NCI-H146 treated with DMSO at 0.1 percent for 48 hours (cell line): ENCODE measurements around the gene NTN1.
A peak's percentile ranks its signal among the peaks of the same experiment; 100 is the strongest.
"Not testable (repeated sequence)": the region's sequence is repeated elsewhere in the genome, so short reads cannot be mapped to it uniquely, and the experiment has no call there.

Experiments used
- DNase-seq: peaks from one replicate; lab custom pipeline; 2025; ENCODE audit not compliant: unreplicated experiment; lab: John Stamatoyannopoulos, UW

NTN1 gene

DNA sequence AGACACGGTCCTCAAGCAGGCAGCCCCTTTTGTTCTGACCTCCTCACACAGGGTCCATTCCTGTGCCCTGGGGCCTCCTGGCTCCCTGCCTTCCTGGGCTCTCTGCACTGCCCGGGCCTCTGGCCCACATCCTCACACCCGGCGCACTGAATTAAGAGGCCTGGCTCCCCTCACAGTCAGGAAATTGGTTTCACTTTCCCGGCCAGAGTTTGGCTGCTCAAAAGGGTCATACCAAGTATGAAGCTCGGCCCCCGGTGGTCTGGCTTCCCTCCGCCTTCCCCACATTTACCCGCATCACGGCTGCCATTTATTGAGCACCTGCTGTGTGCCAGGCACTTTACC, 220.0 kb downstream of the NTN1 start:
- DNase-seq, result no peak

DNA sequence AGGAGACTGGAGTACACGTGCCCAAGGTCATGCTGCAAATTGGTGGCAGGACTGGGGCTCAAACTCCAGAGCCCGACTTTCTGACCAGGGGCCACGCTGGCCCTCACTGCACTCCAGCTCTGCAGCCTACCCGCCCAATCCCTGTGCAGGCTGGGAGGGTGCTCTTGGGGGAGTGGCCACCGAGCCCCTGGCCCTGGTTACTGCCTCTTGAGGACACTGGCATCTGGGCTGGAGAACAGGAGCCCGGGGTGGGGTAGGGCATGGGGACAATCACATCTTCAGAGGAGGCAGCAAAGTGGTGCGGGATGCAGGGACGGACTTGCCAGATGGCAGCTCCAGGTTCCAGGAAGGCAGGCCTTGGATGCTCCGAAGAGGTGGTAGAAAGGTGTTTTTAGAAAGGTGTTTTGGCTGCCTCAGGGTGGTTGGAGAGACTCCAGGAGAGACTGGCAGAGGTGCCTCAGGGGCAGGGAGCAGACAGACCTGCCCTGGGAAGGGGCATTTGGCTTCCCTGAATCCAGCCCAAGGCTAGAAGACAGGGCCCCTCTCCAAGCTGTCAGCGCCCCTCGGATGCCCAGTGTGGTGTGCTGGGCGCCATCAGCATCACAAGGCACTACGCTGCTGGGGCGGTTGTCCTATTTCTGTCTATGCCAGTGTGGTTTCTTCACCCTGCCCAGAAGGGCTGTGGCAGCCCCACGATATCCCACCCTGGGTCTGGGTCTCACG, 220.6 kb downstream of the NTN1 start:
- no peak for DNase-seq

DNA sequence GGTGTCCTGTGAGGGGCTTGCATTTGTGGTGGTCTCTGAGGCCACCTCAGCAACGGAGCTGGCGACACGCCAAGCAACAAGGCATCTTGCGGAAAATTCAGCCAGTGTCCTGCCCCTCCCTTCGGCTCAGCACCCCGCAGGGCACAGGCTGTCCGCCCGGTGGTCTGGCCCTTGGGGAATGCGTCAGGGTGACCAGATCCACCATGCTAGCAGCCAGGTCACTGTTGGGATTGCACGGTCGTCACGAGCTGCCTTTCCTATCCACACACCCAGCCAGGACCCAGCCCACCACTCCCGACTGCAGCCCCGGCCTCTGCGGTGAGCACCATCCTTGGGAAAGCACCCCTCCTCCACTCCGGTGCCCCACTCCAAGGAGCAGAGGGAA, 221.2 kb downstream of the NTN1 start:
- DNase-seq, result no peak

DNA sequence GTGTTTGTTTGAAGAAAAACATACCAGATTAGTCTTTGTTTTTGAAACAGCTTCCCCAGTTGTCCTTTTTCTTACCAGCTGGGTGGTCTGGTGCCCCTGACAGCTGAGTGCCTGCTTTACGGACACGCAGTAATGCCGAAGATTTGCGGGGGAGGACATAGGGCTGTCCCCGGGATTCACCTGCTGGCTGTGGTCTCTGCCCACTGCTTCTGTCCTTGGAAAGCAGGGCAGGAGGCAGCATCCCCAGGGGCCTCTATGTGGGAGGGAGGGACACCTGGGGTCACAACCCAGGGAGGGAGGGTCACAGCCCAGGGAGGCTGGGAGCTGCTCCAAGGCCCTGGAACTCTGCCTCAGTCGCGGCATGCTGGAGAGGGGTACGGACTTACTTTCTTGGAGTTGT, 221.7 kb downstream of the NTN1 start:
- no peak for DNase-seq

DNA sequence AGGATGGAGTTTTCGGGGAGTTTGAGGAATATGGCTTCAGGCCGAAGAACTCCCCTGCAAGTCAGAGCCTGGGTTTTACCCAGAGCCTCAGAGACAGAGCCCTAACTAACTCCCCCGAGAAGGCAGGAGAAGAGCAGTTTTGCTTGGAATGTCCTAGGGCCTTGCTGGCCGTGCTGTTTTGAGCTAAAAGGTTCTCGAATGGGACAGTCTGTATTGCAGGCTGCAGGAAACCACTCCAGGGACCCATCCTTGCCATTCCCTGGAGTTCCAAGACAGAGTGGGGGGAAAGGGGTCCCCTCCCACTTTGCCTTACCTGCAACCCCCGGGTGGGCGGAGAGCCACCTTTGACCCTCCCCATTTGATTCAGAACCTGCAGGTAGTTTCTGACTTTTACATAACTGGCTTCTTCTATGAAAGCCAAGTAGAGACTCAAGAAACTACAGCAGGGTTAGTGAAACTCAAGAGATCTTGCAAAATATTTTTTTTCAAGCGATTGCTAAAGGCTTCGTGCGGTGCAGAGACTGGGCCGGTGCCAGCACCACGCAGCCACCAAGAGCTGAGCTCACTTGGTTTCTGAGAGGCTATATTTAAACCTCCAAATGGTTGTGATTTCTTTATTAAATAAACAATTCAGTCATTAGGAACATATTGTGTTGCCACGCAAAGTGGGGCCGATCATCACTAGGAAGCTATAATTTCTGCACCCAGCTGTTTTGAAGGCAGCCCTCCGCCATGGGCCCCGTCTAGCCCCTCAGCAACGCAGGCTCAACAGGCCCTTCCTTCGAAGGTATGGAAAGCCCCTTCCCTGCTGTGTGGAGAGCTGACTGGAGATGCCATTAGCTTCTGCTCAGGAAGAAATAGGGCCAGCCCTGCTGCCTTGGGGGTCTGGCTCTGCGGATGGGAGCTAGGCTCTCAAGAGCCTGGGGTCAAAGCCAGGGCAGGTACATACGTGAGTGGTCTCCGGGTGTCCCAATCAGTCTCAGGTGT, 223.0 kb downstream of the NTN1 start:
- DNase-seq, result no peak

DNA sequence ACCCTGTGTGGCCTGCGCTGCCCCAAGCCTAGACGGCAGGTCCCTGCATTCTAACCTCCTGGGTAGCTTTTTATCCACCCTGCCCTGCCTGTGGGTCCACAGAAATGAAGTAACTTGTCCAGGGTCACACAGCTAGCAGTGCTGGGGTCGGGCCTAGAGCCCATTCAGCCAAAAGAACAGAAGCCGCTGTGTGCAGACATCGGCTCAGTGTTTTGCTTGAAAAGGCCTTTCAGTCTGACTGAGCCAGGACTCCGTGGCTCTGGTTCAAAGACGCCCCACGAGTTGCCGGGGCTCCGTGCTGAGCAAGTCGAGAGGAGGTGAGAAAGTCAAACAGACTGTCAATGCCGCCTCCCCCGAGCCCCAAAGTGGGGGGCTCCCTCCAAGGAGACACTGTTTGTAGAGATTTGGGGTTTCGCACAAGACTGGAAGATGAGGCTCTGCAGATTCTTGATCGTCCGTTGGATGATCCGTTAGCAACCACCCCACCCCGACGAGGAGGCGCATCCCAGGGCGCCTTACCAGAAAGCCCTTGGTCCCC, 226.2 kb downstream of the NTN1 start:
- no peak for DNase-seq

DNA sequence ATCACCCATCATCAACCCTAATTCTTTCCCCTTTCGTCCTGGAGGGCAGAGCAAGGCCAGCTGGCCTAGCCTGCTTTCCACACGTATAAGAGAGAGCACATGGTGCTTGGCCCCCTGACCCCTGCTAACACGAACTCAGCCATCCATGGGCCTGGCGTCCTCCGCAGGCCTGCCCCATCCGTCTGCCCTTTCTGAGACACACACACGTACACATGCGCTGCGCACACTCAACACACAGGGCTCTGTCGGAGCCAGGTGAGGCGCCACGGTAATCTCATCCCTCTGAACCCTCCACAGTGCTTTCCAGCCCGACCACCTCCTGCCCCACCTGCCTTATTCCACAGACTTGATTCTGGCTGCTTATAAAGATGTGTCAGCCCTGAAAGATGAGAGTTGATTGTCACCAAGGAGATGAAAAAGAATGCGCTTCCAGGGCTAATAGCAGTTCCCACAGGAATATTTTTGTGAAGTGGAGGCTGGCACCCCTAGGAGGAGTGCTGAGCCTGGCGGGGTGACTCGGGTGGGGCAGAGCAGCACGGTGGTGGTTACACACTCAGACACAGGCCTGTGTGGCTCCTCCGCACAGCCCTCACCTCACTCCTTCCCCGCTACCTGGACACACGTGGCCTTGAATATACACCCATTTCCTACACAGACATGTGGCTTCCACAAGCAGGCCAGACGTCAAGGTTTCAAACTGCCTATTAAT, 228.1 kb downstream of the NTN1 start:
- no peak for DNase-seq

DNA sequence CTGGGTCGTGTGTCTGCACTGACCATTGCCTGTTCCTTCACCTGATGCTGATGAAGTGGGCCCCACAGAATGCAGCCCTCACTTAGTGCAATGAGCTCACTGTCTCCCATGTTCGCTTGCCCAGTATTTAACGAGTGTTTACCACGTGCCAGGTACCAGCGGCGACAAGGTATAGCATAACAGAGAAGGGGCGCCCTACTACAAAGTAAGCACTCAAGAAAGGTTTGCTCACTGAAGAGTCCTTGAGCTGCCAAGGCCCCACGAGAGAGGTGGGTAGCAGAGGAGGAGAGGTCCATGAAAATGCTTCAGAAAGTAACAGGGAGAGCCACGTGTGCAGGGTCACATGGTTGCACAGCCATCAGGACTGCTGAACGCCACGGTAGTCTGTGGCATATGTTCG, 230.0 kb downstream of the NTN1 start:
- DNase-seq, result no peak

DNA sequence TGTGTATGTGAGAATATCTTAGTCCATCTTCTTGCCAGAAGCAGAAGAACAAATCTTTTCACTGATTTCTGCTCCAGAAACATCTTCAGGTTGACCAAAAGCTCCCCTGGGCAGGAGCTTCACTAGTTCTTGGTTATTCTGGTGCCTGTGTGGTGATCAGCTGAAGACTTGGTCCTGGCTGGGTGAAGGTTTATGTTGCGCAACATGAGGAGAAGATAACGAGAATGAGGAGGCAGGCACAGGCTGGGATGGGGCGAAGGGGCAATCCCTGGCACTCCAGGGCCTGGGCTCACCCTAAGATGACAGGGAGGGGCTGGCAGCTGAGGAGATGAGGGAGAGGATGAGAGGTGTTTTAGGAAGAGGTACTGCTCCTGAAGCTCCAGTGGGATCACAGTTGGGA, 232.0 kb downstream of the NTN1 start:
- DNase-seq, result no peak

DNA sequence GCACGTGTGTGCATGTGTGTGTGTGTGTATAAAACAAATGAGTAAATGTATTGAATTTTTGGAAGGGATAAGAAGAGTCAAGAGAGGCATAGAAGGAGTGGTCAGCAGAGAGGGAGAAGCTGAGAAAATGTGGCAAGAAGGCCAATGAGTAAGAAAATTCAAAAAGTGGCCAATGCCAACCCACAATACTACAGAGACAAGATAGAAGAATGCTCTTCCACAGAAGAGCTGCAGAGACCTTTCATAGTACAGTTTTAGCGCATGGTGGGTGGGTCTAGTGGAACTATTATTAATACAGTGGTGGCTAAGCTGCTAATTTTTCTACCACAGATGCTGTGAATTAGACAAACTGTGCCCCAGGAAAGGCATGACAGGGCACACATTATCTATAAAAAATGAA, 233.5 kb downstream of the NTN1 start:
- DNase-seq, result no peak

DNA sequence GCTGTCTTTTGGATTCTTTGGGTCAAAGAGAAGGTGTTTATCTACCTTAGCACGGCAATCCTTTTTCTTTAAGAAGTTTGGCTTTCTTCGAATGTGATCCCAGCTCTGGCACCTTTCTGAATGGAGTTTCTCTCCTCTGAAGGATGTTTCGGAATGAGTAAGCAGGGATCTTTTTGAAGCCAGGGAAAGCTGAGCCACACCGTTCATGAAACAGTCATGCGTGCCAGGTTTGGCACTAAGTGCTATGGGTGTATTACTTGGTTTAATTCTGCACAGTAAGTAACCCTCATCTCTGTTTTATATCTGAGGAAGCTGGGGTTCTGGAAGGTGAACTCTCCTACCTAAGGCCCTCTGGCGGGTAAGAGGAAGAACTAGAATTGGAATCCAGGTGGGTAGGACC, 234.5 kb downstream of the NTN1 start:
- no peak for DNase-seq

DNA sequence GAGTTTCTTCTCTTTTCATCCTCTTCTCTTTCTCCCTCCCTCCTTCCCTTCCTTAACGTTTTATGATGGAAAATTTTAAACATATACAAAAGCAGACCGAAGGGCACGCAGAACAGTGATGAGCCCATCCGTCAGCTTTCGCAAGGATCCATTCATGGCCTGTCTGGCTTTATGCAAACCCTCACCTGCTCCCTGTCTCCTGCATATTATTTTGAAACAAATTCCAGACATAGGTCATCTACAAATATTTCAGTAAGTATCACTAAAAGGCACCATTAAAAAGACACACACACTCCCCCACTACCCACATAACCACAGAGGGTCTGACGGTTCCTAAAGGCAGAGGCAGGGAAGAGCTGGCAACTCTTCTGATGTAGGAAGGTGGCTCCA, 235.0 kb downstream of the NTN1 start:
- DNase-seq, result no peak

DNA sequence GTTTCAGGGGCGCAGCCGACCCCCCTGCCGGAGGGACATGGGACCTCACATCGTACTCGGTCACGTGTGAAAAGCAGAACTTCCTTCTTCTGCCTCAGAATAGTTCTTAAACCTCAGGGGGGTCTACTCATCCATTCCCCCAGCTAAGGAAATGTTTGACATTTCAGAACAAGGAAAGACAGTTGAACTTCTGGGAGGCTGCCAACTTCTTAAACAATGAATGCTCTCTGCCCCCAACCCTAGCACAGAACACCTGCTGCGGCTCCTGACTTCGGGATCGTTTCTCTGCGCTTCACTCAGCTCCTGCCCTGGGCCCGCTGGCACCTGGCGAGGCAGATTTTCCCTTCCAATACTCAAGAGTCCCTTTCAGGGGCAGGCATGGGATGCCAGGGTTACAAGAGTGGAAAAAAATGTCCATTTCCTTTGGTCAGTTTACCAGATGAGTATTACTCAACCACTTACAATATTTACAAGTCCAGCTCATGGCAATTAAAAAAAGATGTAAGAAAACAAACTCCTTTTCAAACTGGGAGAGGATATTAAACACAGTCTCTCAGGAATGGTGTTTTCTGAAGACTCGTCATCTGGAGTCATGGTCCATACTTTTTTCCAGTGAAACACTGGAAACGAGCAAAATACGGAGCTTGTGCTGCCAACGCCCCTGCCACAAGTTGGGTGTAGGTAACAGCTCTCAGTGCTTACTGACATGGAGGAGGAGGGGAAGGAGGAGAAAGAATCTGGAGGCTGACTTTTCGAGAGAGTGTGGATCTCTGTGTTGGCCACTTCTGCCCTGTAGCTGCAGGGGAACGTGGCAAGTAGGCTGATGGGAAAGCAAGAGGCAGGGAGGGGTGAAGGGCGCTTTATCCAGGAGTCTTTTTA, 235.7 kb downstream of the NTN1 start:
- DNase-seq, result no peak

DNA sequence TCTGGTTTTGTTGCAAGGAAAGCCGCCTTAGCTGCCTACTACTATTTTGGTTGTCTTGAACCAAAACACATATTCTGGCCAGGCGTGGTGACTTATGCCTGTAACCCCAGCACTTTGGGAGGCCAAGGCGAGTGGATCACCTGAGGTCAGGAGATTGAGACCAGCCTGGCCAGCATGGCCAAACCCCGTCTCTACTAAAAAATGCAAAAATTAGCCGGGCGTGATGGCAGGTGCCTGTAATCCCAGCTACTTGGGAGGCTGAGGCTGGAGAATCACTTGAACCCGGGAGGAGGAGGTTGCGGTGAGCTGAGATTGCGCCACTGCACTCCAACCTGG, 236.3 kb downstream of the NTN1 start:
- DNase-seq, result not testable (repeated sequence)

DNA sequence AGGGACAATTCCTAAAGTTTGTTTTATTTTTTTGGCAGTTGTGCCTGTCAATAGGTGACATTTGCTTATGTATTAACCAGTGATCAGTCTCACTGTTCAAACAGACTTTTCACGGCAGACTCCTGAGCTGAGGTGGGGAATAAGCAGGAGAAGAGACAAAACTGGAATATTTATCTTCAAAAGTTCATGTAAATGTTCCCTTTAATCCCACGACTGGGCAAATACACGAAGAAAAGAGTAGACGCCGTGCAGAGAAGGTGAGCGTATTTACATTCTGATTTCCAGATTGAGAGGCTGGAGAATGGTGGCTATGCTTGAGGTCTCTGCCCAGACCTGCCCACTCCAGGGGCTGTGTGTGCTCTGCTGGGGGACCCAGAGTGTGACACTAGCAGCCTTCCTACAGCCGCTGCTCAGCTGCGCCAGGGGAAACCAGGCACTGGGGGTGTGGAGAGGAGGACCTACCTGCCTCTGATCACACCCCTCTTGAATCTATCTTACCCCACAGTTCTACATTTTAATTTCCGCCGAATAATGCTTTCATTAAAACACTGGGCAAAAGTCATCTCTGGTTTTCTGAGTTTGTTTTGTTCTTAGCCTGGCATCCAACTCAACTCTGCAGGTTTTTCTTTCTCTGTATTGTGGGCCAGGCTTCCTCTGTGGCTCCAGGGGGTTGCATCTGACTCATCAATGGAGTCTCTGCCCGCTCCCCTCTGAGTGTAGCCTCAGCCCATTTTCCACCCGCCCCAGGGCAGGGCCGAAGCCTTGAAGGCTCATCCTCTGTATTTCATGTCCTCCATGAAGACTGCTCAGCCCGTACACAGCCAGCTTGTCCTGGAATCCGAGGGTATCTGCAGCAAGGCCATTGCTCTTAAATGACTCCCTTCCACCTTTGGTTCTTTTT, 237.1 kb downstream of the NTN1 start:
- DNase-seq, result peak; percentile 48

DNA sequence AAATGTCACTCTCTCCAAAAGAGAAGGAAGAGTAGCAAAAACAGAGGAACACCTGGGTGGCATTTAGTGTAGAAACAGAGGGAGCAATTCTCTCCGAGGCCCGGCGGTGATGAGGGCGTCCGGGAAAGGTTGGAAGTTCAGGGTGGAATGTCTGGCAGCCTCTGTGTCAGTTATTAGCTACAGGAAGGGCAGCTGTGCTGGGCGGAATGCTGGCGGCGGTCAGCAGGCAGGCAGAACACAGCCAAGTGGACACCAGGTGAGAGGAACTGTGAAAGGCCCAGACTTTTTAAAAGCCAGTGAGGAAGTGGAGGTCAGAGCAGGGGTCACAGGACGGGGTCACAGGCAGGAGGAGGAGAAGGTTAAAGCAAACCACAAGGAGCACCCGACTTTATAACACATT, 238.1 kb downstream of the NTN1 start:
- no peak for DNase-seq

DNA sequence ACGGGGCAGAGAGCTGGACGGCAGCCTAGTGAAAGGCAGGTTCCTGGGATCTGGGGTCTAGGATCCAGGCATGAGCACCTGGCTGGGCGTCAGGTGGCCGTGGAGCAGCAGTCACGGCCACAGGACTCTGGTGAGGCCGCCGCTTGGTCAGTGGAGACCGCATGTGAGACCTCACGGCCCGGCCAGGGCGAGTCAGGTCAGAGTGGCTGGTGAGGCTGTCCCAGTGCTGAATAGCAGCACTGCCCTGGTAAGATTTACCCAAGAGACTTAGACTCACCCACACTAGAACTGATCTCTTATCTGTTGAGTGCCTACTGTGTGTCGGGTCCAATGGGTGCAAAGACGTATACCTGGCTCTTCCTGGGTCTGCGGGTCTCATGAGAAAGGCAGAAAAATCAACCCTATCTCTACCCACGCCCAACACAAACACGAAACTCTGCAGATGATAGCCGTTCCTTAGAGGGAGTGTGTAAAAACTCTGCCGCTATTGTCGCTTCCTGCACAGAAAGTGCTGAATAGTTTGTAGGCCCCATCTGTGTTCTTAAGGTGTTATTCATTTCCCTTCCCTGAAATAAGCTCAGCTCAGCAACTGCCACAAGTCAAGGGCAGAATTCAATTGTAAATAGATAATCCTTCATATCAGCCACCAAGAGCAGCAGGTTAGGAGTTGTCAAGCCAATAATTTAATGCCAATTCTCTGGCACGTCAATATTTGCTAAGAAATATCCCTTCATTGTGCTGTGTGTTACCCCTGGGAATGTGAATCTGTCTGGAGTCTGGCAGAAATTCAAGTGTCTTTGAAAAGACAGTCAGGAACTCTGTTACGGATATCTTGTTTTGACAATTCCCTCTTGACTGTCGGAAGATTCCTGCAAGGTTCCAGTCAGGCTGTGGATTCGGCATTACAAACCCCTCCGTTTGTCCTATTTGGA, 240.0 kb downstream of the NTN1 start:
- no peak for DNase-seq

DNA sequence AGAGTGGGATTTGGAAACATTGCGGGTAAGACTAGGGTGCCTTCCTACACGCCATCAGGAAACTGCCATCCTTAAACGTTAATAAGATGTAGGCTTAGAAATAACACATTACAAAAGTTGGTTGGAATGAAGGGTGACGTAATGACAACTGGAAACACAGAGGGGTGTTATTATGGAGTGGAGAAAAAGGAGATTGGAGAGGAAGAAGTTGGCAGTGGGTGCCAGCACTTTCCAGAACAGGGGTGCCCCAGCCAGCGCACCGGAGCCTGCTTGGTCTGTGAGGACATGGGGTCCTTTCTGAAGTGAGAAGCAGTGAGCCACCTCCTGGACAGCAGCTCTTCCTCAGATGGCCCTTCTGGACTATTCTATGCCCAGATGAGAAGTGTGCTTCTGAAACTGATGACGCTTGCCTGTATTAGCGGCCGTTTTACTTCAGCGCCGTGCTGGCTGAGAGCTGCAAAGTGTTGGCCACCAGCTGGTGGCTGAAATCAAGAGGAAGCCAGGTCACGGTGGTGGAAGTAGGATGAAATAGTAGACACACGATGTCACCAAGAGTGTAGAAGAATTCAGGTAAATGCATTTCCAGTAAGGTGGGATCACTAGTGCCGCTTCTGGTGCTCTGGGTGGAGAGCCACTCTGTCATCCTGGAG, 244.8 kb downstream of the NTN1 start:
- no peak for DNase-seq
